ELF-1 (cell line): ENCODE results near the gene GFRA1.

Experiments used
- DNase-seq: peaks from one replicate; pipeline ENCODE4 v3.0.0-alpha.2; 2016; ENCODE audit warnings: low read depth, low spot score

Gene GFRA1

DNA sequence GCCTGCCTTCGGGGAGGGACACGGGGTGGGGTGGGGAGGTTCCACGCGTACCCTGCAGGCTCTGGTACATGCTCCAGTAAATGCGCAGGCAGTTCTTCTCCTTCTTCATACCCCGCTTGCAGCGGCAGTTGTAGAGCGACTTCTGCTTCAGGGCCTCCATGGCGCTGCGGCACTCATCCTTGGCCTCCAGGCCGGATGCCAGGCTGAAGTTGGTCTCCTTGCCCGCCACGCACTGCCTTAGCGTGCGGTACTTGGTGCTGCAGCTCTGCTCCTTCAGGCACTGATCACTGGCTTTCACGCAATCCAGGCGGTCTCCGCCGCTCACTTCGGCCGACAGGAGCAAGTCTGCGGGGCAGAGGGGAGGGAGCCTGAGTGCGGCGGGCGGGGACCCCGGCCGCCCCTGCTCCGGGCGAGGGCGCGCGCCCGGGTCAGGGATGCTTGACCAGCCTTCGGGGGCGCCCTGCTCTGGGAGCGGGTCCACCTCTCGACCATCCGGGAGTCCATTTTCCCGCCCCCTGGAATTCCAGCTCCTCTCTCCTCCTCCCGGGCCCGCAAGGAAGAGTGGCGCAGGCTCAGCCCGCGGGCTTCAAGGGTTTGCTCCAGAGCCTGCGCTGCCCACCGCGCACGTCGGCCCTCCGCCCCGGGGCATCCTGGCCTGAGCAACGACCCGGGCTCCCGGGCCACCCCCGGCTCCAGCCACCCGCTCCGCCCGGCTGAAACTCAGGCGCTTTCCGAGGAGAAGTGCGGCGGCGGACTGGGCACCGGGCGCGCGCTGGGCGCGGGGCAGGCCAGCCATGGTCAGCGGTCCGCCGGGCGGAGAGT is 2.0 kb downstream of the GFRA1 start:
- peak; percentile 42 for DNase-seq

DNA sequence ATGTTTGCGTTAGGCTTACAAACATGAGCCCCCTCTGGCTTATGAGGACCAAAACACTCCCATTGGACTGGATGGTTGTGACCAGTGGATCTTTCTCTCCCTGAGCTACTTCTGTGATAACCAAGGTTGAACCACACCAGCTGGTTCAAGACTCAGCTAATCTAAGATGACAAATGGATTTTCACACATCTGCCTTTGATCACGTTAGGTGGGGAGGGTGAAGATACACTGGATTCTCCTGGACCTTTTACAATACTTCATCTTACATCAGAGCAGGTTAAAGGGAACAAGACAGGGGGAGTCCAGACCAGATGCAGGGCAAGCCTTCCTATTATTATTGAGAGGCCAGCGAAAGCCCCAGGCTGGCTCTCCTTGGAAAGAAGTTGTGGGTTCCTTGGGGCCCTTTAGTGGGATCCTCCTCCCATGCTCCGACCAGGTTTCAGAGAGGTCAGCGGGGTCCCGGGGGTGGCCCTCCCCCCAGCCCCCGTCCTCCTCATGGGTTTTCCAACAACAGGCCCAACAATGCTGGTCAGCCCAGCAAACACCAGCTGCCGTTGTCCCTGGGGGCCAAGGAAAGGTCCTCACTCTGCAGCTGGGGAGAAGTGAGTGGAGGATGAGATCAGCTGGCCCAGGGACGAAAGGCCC is 2.8 kb downstream of the GFRA1 start:
- peak; percentile 4 for DNase-seq

DNA sequence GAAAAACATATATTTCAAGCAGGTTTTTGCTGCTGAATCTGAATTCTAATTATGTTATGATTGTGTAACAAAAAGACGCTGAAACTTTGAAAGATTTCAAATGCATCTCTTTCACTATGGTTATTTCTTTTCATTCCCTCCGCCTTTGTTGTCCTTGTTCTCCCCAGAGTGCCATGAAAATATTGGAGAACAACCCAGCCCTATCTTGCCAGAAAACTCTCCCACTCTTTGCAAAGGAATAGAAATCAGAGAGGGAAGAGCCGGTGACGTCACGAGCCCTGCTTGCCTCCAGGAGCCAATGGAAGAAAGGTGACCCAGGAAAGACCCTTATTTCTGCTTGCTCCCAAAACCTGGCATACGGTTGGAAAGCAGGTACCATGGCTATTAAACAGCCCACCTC is 3.4 kb downstream of the GFRA1 start:
- DNase-seq = no peak

DNA sequence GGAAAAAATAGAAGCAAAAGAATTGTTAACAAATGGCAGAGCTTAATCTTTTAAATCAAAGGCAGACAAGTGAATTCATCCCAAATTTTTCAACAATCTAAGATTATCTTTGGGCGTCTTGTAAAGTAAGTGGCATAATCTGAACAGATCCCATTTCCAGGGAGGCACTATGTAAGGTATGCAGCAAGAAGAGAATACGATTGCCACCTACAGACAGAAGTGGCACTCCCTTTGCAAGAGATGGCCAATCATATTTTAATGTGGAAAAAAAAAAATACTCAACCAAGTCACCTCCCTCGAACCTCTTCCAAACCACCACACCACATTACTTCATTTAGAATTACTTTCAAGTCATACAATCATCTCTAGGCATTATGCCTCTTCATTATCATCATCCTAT is 4.0 kb downstream of the GFRA1 start:
- no peak for DNase-seq

DNA sequence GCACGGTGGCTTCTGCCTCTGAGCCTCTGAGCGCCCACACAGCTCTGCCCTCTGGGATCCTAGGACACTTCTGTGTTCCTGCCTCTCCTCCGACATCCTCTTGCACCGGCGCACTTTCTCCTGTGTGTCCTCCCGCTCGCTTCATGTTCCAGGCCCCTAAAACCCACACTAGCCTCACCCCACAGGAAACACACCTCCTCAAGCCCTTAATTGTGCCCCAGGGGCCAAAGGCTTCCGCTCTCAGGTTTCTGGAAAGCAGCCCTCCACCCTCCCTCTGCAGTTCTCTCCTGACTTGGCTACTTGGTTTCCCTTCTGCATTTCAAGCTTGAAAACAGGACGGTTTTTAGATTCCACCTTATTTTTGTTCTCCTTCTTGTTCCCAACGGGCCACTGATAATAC is 7.3 kb downstream of the GFRA1 start:
- DNase-seq = peak; percentile 17

DNA sequence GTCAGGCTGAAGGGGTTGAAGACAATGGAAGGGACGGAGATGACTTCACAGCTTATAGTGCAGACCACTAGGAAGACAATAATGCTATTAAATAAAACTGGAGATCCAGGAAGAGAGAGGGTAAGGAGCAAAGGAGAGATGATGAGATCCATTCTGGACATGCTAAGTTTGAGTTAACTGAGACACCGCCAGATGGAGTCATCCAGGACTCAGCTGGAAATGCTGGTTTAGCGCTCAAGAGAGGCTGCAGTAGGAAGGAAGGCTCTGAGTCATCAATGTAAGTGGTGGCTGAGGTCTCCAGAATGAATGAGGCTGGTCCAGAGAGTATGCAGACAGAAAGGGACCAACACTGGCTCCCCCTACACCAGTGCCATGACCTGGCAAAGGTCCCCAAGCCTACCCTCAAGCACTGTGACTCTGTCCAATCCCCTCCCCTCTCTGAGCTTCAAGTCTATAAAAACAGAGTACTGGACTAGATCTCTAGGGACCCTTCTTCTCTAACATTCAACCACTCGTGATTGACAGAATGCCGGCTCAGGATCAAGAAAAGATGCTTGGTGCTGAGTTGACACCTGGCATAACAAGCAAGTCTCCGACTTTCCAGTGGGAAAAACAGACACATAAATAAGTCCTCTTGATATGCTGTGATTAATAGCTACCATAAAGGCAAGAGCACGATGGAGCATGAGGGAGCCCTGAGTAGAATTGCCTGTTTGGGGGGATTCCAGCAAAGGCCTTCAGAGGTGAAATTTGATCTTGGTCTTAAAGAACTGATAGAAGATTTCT is 8.9 kb downstream of the GFRA1 start:
- no peak for DNase-seq

DNA sequence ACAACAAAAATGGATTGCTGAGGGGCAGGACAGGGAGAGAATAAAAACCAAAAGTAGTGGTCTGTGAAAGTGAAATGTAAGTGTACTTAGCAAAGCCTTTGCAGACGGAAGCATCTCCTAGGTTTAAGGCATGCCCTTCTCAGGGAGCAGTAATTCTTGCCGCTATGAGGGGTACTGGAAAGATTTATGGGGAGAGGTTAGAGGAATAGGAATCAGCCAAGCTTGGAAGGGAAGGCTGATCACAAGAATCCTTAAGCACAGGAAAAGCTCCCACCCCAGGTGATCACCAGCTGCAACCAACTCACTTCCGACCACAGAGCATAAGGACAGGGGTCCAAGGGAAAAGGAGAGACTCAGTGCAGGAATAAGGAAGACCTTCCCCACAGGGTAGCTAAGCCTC is 10.3 kb downstream of the GFRA1 start:
- DNase-seq = no peak

DNA sequence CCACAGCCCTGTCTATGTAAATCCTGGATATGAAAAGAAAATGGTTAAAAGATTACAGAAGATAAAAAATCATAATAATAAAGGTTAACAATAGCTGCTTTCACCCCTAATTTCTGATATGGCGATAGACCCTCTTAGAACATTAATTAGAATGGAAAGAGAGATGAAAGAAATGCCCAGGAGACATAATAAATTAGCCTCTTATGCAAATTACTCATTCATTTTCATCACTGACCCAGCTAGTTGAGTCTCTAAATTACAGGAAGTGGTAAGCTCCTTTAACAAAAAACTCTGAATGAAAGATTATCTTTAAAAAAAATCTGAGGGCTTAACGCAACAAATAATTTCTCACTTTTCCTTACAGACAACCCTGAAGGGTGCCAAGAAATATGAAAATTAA is 12.4 kb downstream of the GFRA1 start:
- DNase-seq = no peak

DNA sequence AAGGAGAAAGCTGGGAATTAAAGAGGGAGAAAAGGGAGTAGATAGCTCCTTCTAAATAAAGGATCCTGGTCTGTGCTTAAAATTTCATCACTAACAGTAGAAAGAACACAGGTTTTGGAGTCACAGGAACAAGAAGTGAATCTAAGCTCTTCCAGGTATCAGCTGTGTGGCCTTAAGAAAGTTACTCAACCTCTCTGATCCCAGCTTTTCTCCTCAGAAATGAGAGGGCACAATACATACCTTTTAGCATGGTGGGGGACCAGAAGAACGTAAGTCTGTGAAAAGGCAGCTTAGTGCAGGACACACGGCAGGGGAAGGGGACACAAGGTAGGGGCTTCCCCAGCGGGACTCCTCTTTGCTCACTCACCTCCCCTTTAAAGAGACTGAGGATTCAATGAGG is 13.4 kb downstream of the GFRA1 start:
- no peak for DNase-seq

DNA sequence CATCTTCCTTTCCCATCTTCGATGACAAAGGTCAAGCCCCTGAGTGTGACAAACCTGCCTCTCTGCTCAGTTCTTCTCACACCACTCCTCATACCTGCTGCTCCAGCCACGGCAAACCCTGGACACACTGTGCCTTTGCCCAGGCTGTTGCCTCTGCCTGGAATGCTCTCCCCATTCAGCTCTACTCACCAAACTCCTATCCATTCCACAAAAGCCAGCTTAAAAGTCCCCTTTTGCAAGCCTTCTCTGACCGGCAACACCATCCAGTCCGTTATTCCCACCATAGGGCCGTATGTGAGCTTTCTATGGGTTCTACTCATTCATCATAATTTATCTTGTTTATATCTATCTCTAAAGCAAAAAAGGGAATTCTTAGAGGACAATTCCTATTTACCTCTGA is 15.2 kb downstream of the GFRA1 start:
- no peak for DNase-seq

DNA sequence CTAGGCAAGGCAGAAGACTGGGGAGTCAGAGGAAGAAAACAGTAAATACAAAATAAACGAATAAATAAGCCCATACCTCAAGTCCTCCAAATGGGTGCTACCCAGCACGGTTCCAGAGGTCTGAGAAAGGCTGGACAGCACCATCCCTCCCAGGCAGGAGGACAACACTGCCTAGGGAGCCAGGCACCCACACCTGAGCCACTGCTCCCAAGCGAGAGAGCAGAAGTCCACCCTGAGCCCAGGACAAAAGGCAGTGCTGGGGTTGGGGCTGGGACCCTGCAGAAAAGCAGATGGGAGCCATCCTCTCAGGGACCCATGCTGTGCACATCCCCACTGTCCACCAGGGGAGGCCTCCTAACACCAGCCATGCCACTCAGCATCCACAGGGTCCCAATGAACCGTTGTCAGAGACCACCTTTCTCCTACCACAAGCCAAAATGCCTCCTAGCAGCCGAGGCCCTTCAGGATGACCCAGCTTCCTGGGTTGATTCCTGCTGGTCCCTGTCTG is 16.2 kb downstream of the GFRA1 start:
- DNase-seq = no peak

DNA sequence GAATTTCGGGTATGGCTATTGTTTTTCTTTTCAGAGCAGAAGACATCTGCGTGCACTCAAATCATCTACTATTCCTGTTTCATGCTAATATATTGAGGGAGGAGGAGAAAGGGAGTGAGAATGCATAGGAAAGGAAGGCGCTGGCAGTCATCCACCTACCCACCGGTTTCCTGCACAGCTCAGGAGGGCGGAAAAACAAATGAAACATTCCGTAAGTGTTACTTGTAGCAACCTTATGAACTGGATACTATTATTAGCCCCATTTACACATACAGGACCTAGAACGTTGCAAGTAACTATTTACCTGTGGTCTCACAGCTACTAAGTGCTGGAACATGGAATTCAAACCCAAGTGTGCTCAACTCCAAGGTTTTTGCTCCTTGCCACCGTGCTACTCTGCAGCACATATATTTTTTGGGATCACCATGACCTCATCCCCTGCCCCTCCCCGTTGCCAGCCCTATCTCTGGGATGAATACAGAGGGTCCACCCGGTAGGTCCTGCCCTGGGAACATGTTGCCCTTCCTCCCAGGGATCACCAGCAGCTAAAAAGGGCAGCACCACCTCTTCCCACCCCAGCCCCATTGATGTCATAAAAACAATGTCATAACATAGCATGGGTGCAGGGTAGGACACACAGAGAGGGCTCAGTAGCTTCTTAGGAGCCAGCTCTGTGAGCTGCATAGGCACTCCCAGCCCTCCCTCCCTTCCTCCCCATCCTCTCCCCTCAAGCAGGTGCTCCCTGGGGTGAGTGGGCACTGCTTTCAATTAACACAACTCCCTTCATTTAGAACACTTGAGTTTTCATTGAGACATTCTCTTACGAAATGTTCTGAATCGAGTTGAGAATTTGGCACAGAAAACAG is 16.9 kb downstream of the GFRA1 start:
- no peak for DNase-seq

DNA sequence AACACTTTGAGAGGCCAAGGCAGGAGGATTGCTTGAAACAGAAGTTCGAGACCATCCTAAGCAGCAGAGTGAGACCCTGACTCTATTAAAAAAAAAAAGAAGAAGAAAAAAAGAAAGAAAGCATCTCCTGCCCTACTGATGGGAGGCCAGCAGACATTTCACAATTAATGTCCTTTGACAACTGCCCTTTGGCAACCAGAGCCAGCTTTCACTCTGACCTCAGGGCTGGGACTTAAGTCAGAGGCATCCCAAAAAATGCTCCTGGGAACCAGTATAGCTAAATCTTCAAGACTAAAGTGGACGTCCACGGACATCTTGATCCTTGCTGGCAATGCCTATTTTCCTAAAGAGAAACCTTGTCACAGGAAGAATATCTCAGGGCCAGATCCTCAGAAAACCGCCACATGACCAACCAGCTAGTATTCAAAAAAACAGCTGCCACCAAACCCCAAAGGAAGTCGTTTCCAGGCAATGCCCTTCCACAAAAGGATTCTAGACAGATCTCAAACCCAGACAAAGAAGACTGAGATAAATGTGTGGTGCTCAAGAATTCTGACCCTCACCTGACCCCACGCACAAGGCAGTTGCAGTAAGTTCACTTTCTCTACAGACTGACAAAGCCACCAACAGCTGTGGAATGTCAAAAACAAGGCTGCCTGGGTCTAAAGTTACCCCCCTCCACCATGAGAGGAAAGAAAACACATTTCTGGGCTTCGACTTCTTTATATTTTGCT is 18.4 kb downstream of the GFRA1 start:
- DNase-seq = no peak

DNA sequence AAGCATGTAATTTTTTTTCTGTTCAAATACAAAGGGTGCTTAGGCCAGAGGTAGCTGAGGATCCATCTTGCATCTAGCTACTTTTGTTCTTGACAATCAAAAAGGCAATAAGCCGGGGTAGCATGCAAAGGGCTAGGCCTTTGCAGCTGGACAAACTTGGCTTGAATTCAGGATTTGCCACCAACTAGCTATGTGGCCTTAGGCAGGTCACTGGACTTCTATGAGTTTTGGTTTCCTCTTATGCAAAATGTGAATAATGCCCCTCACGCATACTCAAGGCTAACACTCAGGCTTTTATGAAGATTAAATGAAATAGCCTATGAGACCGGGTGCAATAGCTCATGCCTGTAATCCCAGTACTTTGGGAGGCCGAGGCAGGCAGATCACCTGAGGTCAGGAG is 19.3 kb downstream of the GFRA1 start:
- no peak for DNase-seq

DNA sequence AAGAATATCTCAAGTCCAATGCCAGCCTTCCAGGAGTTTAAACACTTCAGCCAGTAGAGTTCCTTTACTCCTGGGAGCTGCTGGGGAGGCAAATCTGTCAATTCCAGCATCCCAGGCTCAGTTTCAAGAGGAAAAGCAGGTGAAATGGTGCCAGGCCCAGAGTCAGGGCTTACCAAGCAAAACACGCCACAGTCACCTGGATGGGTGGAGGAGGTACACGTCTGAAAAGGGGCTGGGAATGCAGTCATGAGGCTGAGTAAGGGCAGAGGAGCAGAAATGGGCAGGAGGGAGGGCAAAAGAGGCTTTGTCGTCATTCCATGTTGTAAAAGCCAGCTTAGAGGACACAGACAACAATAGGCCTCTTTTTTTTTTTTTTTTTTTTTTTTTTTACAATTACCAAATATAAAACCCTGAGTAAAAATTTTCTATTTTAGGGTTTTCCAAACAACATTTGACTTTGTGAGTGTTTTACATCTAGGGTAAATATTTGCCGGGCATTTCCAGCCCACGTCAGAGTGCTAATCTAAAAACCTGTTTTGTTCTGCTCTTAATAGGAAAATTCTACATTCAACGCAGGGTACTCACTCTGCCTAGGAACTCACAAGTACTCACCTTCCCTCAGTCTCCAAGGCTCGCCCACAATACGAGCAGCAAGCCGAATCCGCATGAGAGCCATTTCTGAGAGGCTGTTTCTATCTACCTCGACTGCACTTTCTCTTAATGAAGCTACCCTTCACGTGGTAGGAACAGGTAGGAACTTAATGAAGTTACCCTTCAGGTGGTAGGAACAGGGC is 21.2 kb downstream of the GFRA1 start:
- DNase-seq = no peak

DNA sequence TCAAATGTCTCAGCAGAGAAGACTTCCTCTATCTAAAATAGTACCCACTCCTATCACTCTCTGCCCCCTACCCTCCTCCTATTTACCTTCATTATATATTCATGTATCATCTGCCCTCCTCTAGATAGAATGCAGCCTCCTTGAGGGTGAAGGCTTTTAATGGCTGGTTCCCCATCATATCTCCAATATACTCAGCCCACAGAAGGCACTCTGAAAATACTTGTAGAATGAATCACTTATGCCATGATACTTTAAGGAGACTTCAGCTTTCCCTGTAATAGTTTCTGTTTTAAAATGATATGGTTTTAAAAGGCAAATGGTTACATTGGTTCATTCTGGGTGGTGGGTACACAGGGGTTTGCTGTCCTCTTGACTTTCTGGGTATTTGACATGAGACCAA is 25.3 kb downstream of the GFRA1 start:
- DNase-seq = no peak

DNA sequence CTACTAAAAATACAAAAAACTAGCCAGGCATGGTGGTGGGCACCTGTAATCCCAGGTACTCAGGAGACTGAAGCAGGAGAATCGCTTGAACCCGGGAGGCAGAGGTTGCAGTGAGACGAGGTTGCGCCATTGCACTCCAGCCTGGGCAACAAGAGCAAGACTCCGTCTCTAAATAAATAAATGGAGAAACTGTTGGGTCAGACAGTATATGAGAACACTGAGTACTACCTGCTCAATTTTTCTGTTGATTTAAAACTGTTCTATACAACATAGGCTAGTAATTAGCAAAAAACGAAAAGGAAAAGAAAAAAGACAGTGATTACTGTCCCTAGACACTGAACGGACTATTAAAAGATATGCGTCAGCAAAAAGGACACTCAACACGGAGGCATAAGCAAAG is 26.7 kb downstream of the GFRA1 start:
- DNase-seq = no peak

DNA sequence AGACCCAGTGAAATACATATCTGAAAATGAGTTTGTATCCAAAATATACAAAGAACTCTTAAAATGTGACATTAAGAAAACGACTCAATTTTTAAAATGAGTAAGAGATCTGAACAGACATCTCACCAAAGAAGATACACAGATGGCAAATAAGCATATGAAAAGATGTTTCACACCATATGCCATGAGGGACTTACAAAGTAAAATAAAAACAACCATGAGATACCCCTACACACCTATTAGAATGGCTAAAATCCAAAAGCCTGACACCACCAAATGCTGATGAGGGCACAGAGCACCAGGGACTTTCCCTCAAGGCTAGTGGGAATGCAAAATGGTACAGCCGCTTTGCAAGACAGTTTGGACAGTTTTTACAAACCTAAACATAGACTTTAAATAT is 27.9 kb downstream of the GFRA1 start:
- DNase-seq = no peak

DNA sequence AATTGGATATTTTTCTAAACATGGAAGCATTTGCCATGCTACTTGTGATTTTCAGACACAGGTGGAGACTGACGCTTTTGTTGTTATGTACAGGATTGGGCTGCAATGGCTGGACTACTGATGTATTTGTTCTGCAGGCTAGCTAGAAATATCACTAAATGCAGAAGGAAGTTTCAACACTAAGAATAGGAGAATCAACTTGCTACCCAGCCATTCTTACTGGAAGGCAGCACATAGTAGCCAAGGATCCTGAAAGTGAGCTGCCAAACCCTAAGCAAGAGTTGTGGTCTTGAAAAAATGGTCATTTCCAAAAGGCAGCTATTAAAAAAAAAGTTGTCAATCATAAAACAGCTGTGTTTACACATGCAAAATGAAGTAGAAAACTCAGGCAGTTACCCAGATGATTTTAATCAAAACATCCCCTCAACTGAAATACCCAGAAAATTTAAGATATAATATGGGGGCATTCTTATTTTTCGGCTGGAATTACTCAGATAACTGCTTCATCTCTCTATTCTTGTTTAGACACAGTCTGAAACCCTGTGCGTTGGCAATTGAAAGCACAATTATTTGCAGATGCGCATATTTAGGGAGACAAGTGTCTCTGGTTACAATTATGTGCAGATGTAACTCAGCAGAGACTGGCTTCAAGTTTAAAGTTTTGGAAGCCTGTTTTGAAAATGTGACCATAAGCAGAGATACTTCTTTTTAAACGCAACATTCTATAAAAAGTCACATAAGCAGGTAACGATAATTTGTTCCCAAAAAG is 31.2 kb downstream of the GFRA1 start:
- no peak for DNase-seq
